Fibroblast of lung (primary cell): Measurements from ENCODE around the gene OSM.

Experiments
- EZH2 ChIP-seq: IDR thresholded peaks from 2 replicates; pipeline ENCODE4 v1.5.1; 2012; ENCODE audit warnings: low read length, control low read depth, mild to moderate bottlenecking; ENCODE audit errors: missing control alignments
- TF ChIP-seq, protein P1 (sequence below), 2 donors: IDR thresholded peaks in 1 of 2; conservative IDR thresholded peaks in 1 of 2; 1 replicate in 1 of 2; 2 replicates in 1 of 2; pipeline ENCODE4 v1.5.1; 2011 to 2012; ENCODE audit warnings: low read length in 2 of 2, control low read depth in 1 of 2, inconsistent platforms in 1 of 2, low read depth in 1 of 2, mild to moderate bottlenecking in 1 of 2

DNA sequence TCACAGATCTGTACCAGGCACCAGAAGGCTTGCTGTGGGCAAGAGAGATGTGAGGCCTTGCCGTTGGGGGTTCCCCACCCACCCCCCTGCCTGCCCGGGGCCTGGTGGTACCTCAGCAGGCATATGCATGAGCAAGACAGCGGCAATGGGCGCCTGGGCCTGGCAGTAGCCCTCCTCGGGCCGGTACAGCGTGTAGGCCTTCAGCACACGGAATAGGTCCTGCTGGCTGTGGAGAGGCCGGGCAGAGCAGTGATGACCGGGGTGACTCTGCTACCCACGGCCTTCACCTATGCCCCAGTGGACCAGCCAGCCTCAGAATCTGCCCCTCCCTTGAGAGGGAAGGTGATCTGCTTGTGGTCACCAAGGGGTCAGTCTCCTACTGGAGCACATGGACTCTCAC lies 28.2 kb upstream of the OSM start:
- TF ChIP-seq, protein P1, sequence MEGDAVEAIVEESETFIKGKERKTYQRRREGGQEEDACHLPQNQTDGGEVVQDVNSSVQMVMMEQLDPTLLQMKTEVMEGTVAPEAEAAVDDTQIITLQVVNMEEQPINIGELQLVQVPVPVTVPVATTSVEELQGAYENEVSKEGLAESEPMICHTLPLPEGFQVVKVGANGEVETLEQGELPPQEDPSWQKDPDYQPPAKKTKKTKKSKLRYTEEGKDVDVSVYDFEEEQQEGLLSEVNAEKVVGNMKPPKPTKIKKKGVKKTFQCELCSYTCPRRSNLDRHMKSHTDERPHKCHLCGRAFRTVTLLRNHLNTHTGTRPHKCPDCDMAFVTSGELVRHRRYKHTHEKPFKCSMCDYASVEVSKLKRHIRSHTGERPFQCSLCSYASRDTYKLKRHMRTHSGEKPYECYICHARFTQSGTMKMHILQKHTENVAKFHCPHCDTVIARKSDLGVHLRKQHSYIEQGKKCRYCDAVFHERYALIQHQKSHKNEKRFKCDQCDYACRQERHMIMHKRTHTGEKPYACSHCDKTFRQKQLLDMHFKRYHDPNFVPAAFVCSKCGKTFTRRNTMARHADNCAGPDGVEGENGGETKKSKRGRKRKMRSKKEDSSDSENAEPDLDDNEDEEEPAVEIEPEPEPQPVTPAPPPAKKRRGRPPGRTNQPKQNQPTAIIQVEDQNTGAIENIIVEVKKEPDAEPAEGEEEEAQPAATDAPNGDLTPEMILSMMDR (conservative IDR thresholded peaks at IDR 0.05 in 1 of 2, IDR thresholded peaks at IDR 0.05 in 1 of 2; ENCODE audit: low read depth in 1 of 2, low read length in 2 of 2): no peak
- TF ChIP-seq EZH2: no peak
